ENCODE measurements around the gene CHPT1. TPM values are rescaled to one million over a fixed set of nuclear protein-coding genes. Genes with fewer than 3 reads are reported as not detected.
A peak's percentile ranks its signal among the peaks of the same experiment; 100 is the strongest.

The CHPT1 gene
- total and polyA plus RNA-seq, 3 experiments from 2014 or later = 29.1 to 43.2 (median 29.2) TPM

DNA sequence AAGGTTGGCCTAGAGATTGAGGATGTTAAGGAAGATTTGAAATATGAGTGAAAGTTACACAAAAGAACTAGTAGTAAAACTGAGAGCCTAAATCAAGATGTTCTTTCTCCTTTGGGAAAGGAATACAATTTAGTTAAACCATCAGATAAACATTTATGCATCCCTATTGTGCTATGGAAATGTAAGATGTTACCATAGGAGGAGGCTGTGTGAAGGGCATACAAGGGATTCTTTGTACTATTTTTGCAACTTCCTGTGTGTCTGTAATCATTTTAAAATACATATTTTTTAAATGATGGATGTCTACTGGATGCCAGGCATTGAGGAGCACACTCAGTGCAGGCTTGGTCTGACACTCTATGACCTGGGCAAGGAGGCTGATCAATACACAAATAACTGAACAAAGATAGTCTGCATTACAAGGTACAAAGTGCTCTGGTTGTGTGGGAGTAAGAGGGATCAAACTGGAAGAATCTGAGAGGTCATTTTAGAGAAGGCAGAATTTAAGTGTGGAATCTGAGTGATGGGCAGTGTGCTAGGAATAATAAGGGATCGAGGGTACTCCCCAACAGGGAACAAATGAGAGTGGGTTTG, 5.8 kb upstream of the CHPT1 start:
- DNase-seq = no peak
- H3K9me3 ChIP-seq (ENCODE audit: low read length) = no peaks in the 10 kb centered on the region
- Mint-ChIP-seq H3K9me3 (no peaks in the 10 kb centered on the region), H3K4me3 (peak overlapping the region in 1 of 7 donors; percentile 13), H3K4me1 (peaks cover 3 to 10% (median 5%) of the 10 kb centered on the region in 3 donors), H3K27ac (no peak overlapping the region), H3K36me3 (no peaks in the 10 kb centered on the region), H3K27me3 (peaks cover 0 to 8% of the 10 kb centered on the region in 2 donors)
- H3K36me3 ChIP-seq (ENCODE audit: insufficient read depth, low read length) = no peaks in the 10 kb centered on the region
- no peak overlapping the region for H3K27ac ChIP-seq (ENCODE audit: low read depth, low read length)
- ChIA-PET CTCF (no interaction called here), POLR2A (no interaction called here)
- peaks cover 6% of the 10 kb centered on the region for H3K4me1 ChIP-seq (ENCODE audit: insufficient read depth, low read length)
- no peaks in the 10 kb centered on the region for H3K27me3 ChIP-seq (ENCODE audit: insufficient read depth, low read length, poor library complexity, severe bottlenecking)
- H3K4me3 ChIP-seq (ENCODE audit: low read length) = no peak overlapping the region

DNA sequence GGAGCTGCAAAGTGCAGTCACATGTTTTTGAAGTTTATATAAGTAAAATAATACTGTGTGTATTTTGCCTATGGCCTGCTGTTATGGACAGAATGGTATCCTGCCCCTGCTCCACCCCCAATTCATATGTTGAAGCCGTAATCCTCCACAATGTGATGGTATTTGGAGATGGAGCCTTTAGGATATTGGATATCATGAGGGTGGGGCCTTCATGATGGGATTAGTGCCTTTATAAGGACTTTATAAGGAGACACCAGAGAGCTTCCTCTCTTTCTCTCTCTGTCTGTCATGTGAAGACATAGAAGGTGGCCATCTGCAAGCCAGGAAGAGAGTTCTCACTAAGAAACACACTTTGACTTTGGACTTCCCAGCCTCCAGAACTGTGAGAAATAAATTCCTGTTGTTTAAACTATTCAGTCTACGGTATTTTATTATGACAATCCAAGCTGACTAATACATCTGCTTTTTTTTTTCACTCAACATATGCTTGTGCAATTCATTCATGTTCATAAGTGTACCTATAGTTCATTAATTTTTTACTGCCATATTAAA, 3.1 kb upstream of the CHPT1 start:
- H3K4me1 ChIP-seq (ENCODE audit: insufficient read depth, low read length) = peaks cover 11% of the 10 kb centered on the region
- H3K9me3 ChIP-seq (ENCODE audit: low read length) = no peaks in the 10 kb centered on the region
- ChIA-PET POLR2A (no interaction called here), CTCF (no interaction called here)
- H3K4me3 ChIP-seq (ENCODE audit: low read length) = no peak overlapping the region
- no peak overlapping the region for H3K4me3 Mint-ChIP-seq
- no peaks in the 10 kb centered on the region for H3K27me3 ChIP-seq (ENCODE audit: insufficient read depth, low read length, poor library complexity, severe bottlenecking)
- peaks cover 17 to 24% (median 18%) of the 10 kb centered on the region in 3 donors for H3K4me1 Mint-ChIP-seq
- no peak overlapping the region for H3K27ac ChIP-seq (ENCODE audit: low read depth, low read length)
- H3K27me3 Mint-ChIP-seq = no peaks in the 10 kb centered on the region
- H3K36me3 ChIP-seq (ENCODE audit: insufficient read depth, low read length) = no peaks in the 10 kb centered on the region
- H3K9me3 Mint-ChIP-seq = no peaks in the 10 kb centered on the region
- DNase-seq = no peak
- no peak overlapping the region for H3K27ac Mint-ChIP-seq
- H3K36me3 Mint-ChIP-seq = peaks cover 0 to 8% (median 0%) of the 10 kb centered on the region in 3 donors

DNA sequence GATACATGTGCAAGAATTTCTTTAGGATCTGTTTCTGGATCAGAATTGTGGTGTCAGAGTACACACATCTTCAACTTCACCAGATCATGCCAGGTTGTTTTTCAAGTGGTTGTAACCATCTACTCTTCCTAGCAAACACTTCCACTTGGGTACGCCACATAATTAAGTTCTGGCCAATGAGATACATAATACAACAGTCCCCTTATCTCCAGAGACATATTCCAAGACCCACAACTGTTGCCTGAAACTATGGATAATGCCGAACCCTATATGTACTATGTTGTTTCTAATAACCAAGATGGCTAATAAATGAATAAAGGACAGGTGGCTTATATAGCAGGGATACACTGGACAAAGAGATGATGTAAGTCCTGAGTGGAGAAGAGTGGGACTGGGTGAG, 2.5 kb upstream of the CHPT1 start:
- Mint-ChIP-seq H3K27me3 (no peaks in the 10 kb centered on the region), H3K4me3 (peak overlapping the region in 1 of 7 donors; percentile 61), H3K4me1 (peaks cover 22 to 30% (median 23%) of the 10 kb centered on the region in 3 donors), H3K36me3 (peaks cover 0 to 8% (median 0%) of the 10 kb centered on the region in 3 donors), H3K9me3 (no peaks in the 10 kb centered on the region), H3K27ac (peak overlapping the region in 1 of 8 donors; percentile 28)
- POLR2A ChIA-PET = no interaction called here
- Histone ChIP-seq H3K27me3 (ENCODE audit: insufficient read depth, low read length, poor library complexity, severe bottlenecking) (no peaks in the 10 kb centered on the region), H3K36me3 (ENCODE audit: insufficient read depth, low read length) (no peaks in the 10 kb centered on the region), H3K27ac (ENCODE audit: low read depth, low read length) (no peak overlapping the region), H3K4me1 (ENCODE audit: insufficient read depth, low read length) (peaks cover 11% of the 10 kb centered on the region), H3K4me3 (ENCODE audit: low read length) (no peak overlapping the region), H3K9me3 (ENCODE audit: low read length) (no peaks in the 10 kb centered on the region)
- CTCF ChIA-PET = no interaction called here
- no peak for DNase-seq

DNA sequence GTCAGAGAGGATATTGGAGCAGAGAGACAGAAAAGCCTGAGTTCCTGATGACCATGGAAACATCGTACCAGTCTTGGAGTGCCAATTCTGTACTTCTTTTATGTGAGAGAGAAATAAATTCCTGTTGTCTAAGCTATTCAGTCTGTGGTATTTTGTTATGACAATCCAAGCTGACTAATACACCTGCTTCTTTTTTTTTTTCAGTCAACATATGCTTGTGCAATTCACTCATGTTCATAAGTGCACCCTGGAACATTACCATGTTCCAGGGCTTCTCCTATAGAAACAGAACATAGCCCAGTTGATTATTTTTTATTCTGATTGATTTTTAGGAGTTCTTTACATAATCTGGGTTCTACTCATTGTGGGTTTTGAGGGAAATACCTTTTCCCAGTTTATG, 1.7 kb upstream of the CHPT1 start:
- no peaks in the 10 kb centered on the region for H3K27me3 Mint-ChIP-seq
- no peak for DNase-seq

DNA sequence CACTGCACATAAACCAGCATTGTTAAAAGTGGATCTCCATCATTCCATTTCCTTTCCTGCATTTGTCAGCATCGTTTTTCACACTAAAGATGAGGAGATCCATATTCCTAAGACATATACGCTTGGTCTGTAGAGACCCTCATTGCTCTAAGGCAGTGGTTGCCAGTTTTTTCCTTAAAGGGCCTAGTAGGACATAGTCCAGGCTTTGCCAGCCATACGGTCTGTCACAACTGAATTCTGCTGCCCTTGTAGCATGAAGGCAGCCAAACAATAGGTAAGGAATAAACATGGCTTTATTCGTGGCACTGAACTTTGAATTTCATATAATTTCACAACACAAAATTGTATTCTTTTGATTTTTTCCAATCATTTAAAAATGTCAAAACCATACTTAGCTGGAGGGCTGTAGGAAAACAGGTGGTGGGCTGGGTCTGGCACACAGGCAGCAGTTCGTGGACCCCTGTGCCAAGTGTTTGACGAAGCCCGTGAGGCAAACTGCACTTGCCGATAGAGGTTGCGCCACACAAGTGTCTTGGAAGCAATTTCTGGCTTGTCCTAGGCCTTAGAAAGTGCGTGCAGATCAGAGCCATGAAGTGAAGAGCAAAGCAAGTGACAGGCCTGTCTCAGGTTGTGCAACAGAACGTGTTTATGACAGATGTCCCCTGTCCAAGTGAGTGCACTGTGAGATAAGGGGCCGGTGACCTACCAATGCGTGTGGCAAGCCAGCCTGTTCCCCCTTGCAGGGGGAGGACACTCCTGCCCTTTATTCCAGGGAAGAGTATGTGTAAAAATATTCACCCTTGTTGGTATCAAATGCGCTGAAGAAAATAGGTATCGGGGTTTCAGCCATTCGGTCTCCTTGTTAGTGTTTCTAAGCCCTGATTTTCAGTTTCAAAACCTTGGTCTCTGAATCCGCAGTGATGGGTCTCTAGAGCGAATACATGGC, 916 bp upstream of the CHPT1 start:
- H3K27ac Mint-ChIP-seq = peak overlapping the region; percentile 73 to 98 (median 86)

More for the DNA sequence above, 1.7 kb upstream of the CHPT1 start:
- H3K9me3 ChIP-seq (ENCODE audit: low read length) = no peaks in the 10 kb centered on the region
- H3K4me1 ChIP-seq (ENCODE audit: insufficient read depth, low read length) = peaks cover 11% of the 10 kb centered on the region
- POLR2A ChIA-PET = no interaction called here
- Mint-ChIP-seq H3K4me3 (peak overlapping the region in 3 of 7 donors; percentile 9 to 61 (median 39)), H3K9me3 (no peaks in the 10 kb centered on the region), H3K27ac (peak overlapping the region in 1 of 8 donors; percentile 92), H3K4me1 (peaks cover 29 to 38% (median 30%) of the 10 kb centered on the region in 3 donors), H3K36me3 (peaks cover 0 to 8% (median 0%) of the 10 kb centered on the region in 3 donors)
- H3K27me3 ChIP-seq (ENCODE audit: insufficient read depth, low read length, poor library complexity, severe bottlenecking) = no peaks in the 10 kb centered on the region
- H3K4me3 ChIP-seq (ENCODE audit: low read length) = no peak overlapping the region
- CTCF ChIA-PET = no interaction called here
- no peak overlapping the region for H3K27ac ChIP-seq (ENCODE audit: low read depth, low read length)
- H3K36me3 ChIP-seq (ENCODE audit: insufficient read depth, low read length) = no peaks in the 10 kb centered on the region

DNA sequence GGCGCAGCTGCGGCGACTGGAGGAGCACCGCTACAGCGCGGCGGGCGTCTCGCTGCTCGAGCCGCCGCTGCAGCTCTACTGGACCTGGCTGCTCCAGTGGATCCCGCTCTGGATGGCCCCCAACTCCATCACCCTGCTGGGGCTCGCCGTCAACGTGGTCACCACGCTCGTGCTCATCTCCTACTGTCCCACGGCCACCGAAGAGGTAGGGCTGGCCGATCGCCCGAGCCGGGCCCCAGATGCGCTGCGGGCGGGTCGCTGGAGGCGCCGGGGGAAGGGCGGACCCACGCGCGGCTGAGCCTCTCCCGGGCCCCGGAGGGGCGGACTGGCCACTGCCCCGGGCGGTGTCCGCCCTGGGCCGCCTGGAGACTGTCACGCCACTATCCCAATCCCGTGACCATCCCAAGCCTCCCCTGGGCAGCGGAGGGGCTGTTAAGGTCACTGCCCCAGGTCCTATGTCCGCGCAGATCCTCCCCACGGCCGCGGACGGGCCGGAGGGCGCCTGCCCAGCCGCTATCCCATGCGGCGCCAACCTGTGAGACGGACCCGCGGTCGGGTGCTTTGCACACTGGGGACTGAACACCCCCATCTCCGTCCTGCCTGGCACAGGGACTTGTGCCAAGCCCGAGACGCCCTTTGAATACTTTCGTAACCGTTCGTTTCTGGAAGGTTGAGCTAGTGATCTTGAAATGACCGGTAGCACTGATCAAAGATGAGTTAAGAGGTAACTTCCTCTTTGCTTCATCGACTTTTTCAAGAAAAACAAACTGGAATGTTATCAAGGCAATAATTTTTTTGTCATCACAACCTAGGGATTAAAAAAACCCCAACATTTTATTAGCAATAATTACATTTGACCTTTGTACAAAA, 725 bp downstream of the CHPT1 start:
- Mint-ChIP-seq H3K4me1 (peaks cover 37 to 62% (median 42%) of the 10 kb centered on the region in 3 donors), H3K9me3 (no peaks in the 10 kb centered on the region), H3K4me3 (peak overlapping the region; percentile 87 to 97 (median 93)), H3K27me3 (no peaks in the 10 kb centered on the region), H3K36me3 (peaks cover 0 to 8% (median 0%) of the 10 kb centered on the region in 3 donors), H3K27ac (peak overlapping the region; percentile 36 to 95 (median 87))
- CTCF ChIA-PET = interaction anchor here (1.0 to 1.2 kb wide), 2 partner anchors 19 to 31 kb away, joined by 3 read pairs; no protein-coding TSS in a partner anchor
- H3K27me3 ChIP-seq (ENCODE audit: insufficient read depth, low read length, poor library complexity, severe bottlenecking) = no peaks in the 10 kb centered on the region
- POLR2A ChIA-PET = interaction anchor here (1.0 to 1.2 kb wide), 2 partner anchors 10 to 46 kb away, joined by 3 read pairs; no protein-coding TSS in a partner anchor
- peak in 2 of 5 donors; percentile 4 to 49 for DNase-seq
- peaks cover 11% of the 10 kb centered on the region for H3K4me1 ChIP-seq (ENCODE audit: insufficient read depth, low read length)
- no peaks in the 10 kb centered on the region for H3K9me3 ChIP-seq (ENCODE audit: low read length)
- no peaks in the 10 kb centered on the region for H3K36me3 ChIP-seq (ENCODE audit: insufficient read depth, low read length)
- peak overlapping the region; percentile 72 for H3K27ac ChIP-seq (ENCODE audit: low read depth, low read length)
- H3K4me3 ChIP-seq (ENCODE audit: low read length) = peak overlapping the region; percentile 71

More for the DNA sequence above, 916 bp upstream of the CHPT1 start:
- H3K4me3 ChIP-seq (ENCODE audit: low read length) = peak overlapping the region; percentile 75
- H3K4me1 ChIP-seq (ENCODE audit: insufficient read depth, low read length) = peaks cover 11% of the 10 kb centered on the region
- H3K4me3 Mint-ChIP-seq = peak overlapping the region; percentile 91 to 97 (median 93)
- H3K27ac ChIP-seq (ENCODE audit: low read depth, low read length) = peak overlapping the region; percentile 72
- no peaks in the 10 kb centered on the region for H3K36me3 ChIP-seq (ENCODE audit: insufficient read depth, low read length)
- peaks cover 0 to 8% (median 0%) of the 10 kb centered on the region in 3 donors for H3K36me3 Mint-ChIP-seq
- H3K9me3 Mint-ChIP-seq = no peaks in the 10 kb centered on the region
- H3K27me3 Mint-ChIP-seq = no peaks in the 10 kb centered on the region
- H3K9me3 ChIP-seq (ENCODE audit: low read length) = no peaks in the 10 kb centered on the region
- CTCF ChIA-PET = no interaction called here
- no peaks in the 10 kb centered on the region for H3K27me3 ChIP-seq (ENCODE audit: insufficient read depth, low read length, poor library complexity, severe bottlenecking)
- POLR2A ChIA-PET = no interaction called here
- H3K4me1 Mint-ChIP-seq = peaks cover 34 to 46% (median 35%) of the 10 kb centered on the region in 3 donors
- DNase-seq = peak in 1 of 5 donors; percentile 12

DNA sequence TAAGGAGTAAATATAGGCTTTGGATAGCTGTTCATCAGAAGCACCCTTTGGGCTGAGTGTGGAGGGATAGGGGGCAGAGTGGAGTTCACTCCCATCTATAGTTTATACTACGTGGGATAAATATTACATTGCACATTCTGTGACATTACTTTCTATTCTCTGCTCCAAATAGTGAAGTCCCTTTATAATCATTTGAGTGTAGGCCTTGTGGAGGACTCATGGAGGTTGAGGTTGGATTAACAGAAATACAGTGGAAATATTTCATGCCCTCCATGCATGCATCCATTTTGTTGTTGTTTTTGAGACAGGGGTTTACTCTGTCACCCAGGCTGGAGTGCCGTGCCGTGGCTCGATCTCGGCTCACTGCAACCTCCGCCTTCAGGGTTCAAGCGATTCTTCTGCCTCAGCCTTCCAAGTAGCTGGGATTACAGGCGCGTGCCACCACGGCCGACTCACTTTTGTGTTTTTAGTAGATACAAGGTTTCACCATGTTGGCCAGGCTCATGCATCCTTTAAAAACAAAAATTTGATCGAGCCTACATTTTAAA, 1.4 kb downstream of the CHPT1 start:
- Mint-ChIP-seq H3K9me3 (no peaks in the 10 kb centered on the region), H3K4me1 (peaks cover 37 to 65% (median 42%) of the 10 kb centered on the region in 3 donors), H3K27me3 (no peaks in the 10 kb centered on the region), H3K36me3 (peaks cover 0 to 8% (median 0%) of the 10 kb centered on the region in 3 donors), H3K4me3 (peak overlapping the region; percentile 87 to 97 (median 93)), H3K27ac (peak overlapping the region; percentile 32 to 95 (median 87))
- Histone ChIP-seq H3K27me3 (ENCODE audit: insufficient read depth, low read length, poor library complexity, severe bottlenecking) (no peaks in the 10 kb centered on the region), H3K4me3 (ENCODE audit: low read length) (peak overlapping the region; percentile 71), H3K4me1 (ENCODE audit: insufficient read depth, low read length) (peaks cover 11% of the 10 kb centered on the region), H3K9me3 (ENCODE audit: low read length) (no peaks in the 10 kb centered on the region), H3K36me3 (ENCODE audit: insufficient read depth, low read length) (no peaks in the 10 kb centered on the region), H3K27ac (ENCODE audit: low read depth, low read length) (peak overlapping the region; percentile 72)
- ChIA-PET POLR2A (interaction anchor here (1.0 to 1.2 kb wide), 2 partner anchors 11 to 46 kb away, joined by 3 read pairs; no protein-coding TSS in a partner anchor), CTCF (interaction anchor here (1.0 to 1.2 kb wide), 2 partner anchors 18 to 31 kb away, joined by 3 read pairs; no protein-coding TSS in a partner anchor)
- no peak for DNase-seq
